Muscle of leg (tissue), 11 donors: ENCODE data around the gene TMEM259. TPM values are rescaled to one million over a fixed set of nuclear protein-coding genes. Genes with fewer than 3 reads are reported as not detected.

Experiments used
- DNase-seq: peaks from one replicate; pipeline ENCODE4 v3.0.0; 2013
- H3K27ac ChIP-seq: one replicate; pipeline ENCODE4 v1.5.1; 2013; ENCODE audit warnings: mild to moderate bottlenecking, low read length, control low read depth
- H3K27me3 ChIP-seq: one replicate; pipeline ENCODE4 v1.6.1; 2013; ENCODE audit warnings: low read length; ENCODE audit not compliant: control insufficient read depth, insufficient read depth
- H3K36me3 ChIP-seq: one replicate; pipeline ENCODE4 v1.6.1; 2013; ENCODE audit warnings: low read length; ENCODE audit not compliant: control insufficient read depth, insufficient read depth
- H3K4me1 ChIP-seq: one replicate; pipeline ENCODE4 v1.6.1; 2013; ENCODE audit warnings: low read length; ENCODE audit not compliant: control insufficient read depth, insufficient read depth
- H3K4me3 ChIP-seq: one replicate; pipeline ENCODE4 v1.5.1; 2013; ENCODE audit warnings: low read length, control low read depth
- H3K9me3 ChIP-seq: replicated peaks from 2 replicates; pipeline ENCODE4 v1.6.1; 2013; ENCODE audit warnings: low read depth, low read length; ENCODE audit not compliant: control insufficient read depth
- WGBS: methylation state at CpG from one replicate; pipeline ENCODE4 v1.1.5; 2013; ENCODE audit warnings: missing lambda C conversion rate; ENCODE audit not compliant: insufficient coverage; 5-methylcytosine and 5-hydroxymethylcytosine counted together
- polyA plus RNA-seq, 8 donors: library from polyadenylated mRNA; unstranded; fragments of 120-200 nt; gene quantifications; one replicate each; pipeline versions ENCODE4 v1.2.1 to v1.2.3, GENCODE V29; 2013; ENCODE audit warnings: inconsistent platforms in 1 of 8, low replicate concordance in 1 of 8; ENCODE audit not compliant: insufficient read length in 8 of 8, insufficient read depth in 1 of 8
- total RNA-seq: library from RNA; stranded (reverse); fragments of 120-200 nt; gene quantifications from one replicate; pipeline ENCODE4 v1.2.4, GENCODE V29; 2013

TMEM259 gene
- total and polyA plus RNA-seq, 9 donors = 60.5 to 115 (median 83.1) TPM

GRCh38 chr19:1016647-1017114, 4.2 kb downstream of the TMEM259 start:
- no peak for DNase-seq
- Histone ChIP-seq H3K36me3 (peaks cover 44% of the 10 kb centered on the region), H3K4me3 (no peak overlapping the region), H3K27ac (no peak overlapping the region), H3K9me3 (no peaks in the 10 kb centered on the region), H3K27me3 (no peaks in the 10 kb centered on the region), H3K4me1 (peaks cover 59% of the 10 kb centered on the region)
- whole genome bisulfite sequencing = 36% methylated on average over 12 of the region's 12 CpGs

- Histone ChIP-seq H3K27me3 (no peaks in the 10 kb centered on the region), H3K4me1 (peaks cover 57% of the 10 kb centered on the region), H3K27ac (peak overlapping the region; percentile 31), H3K4me3 (no peak overlapping the region), H3K36me3 (peaks cover 48% of the 10 kb centered on the region), H3K9me3 (no peaks in the 10 kb centered on the region)
- WGBS = 22% methylated on average over 28 of the region's 31 CpGs
- no peak for DNase-seq
These were observed 4.9 kb downstream of the TMEM259 start for GRCh38 chr19:1015782-1016646.

- Histone ChIP-seq H3K27ac (peak overlapping the region; percentile 29), H3K4me3 (no peak overlapping the region), H3K4me1 (peaks cover 57% of the 10 kb centered on the region), H3K36me3 (peaks cover 54% of the 10 kb centered on the region), H3K9me3 (no peaks in the 10 kb centered on the region), H3K27me3 (no peaks in the 10 kb centered on the region)
- no peak for DNase-seq
- WGBS = 74% methylated on average over 24 of the region's 29 CpGs
These were observed 5.7 kb downstream of the TMEM259 start for GRCh38 chr19:1015061-1015781.

- H3K36me3 ChIP-seq = peaks cover 59% of the 10 kb centered on the region
- DNase-seq = no peak
These were observed 6.5 kb downstream of the TMEM259 start for GRCh38 chr19:1014161-1015060.

GRCh38 chr19:1013218-1013617, 7.7 kb downstream of the TMEM259 start:
- Histone ChIP-seq H3K27ac (no peak overlapping the region), H3K4me1 (peaks cover 47% of the 10 kb centered on the region), H3K36me3 (peaks cover 55% of the 10 kb centered on the region), H3K27me3 (no peaks in the 10 kb centered on the region), H3K9me3 (no peaks in the 10 kb centered on the region), H3K4me3 (no peak overlapping the region)
- WGBS = 92% methylated on average over 9 of the region's 10 CpGs
- DNase-seq = no peak

More at GRCh38 chr19:1014161-1015060, 6.5 kb downstream of the TMEM259 start:
- H3K27ac ChIP-seq = no peak overlapping the region
- H3K4me3 ChIP-seq = no peak overlapping the region
- H3K9me3 ChIP-seq = no peaks in the 10 kb centered on the region
- no peaks in the 10 kb centered on the region for H3K27me3 ChIP-seq
- H3K4me1 ChIP-seq = peaks cover 58% of the 10 kb centered on the region
- WGBS = 88% methylated on average over 45 of the region's 49 CpGs

GRCh38 chr19:1012334-1012733, 8.6 kb downstream of the TMEM259 start:
- 77% methylated on average over 18 of the region's 18 CpGs for WGBS
- Histone ChIP-seq H3K27me3 (no peaks in the 10 kb centered on the region), H3K9me3 (no peaks in the 10 kb centered on the region), H3K4me1 (peaks cover 38% of the 10 kb centered on the region), H3K36me3 (peaks cover 49% of the 10 kb centered on the region), H3K4me3 (no peak overlapping the region), H3K27ac (no peak overlapping the region)
- DNase-seq = no peak

GRCh38 chr19:1011831-1012333, 9.0 kb downstream of the TMEM259 start:
- Histone ChIP-seq H3K4me1 (peaks cover 34% of the 10 kb centered on the region), H3K27ac (no peak overlapping the region), H3K4me3 (no peak overlapping the region), H3K36me3 (peaks cover 49% of the 10 kb centered on the region), H3K9me3 (no peaks in the 10 kb centered on the region), H3K27me3 (no peaks in the 10 kb centered on the region)
- no peak for DNase-seq
- WGBS = 78% methylated on average over 36 of the region's 36 CpGs

- no peak overlapping the region for H3K4me3 ChIP-seq
- DNase-seq = no peak
- H3K27ac ChIP-seq = no peak overlapping the region
- no peaks in the 10 kb centered on the region for H3K27me3 ChIP-seq
- H3K9me3 ChIP-seq = no peaks in the 10 kb centered on the region
- peaks cover 24% of the 10 kb centered on the region for H3K4me1 ChIP-seq
- WGBS = 89% methylated on average over 36 of the region's 56 CpGs
- H3K36me3 ChIP-seq = peaks cover 46% of the 10 kb centered on the region
These were observed 10.1 kb downstream of the TMEM259 start for GRCh38 chr19:1010586-1011510.
